ENCODE measurements around the gene HEMK1. TPM values are rescaled to one million over a fixed set of nuclear protein-coding genes. Genes with fewer than 3 reads are reported as not detected.

HEMK1 gene
- total and polyA plus RNA-seq, 7 donors = 6.1 to 16.2 (median 10.0) TPM

GRCh38 chr3:50534681-50535330, 34.5 kb upstream of the HEMK1 start:
- H3K27ac ChIP-seq = no peak overlapping the region
- peaks cover 0 to 3% (median 2%) of the 10 kb centered on the region in 3 donors for H3K27me3 ChIP-seq (ENCODE audit: insufficient read depth in 3 of 3, low read length in 2 of 3)
- ATAC-seq (no peak), DNase-seq (no peak)
- no peaks in the 10 kb centered on the region for H3K36me3 ChIP-seq (ENCODE audit: insufficient read depth in 1 of 2, low read depth in 1 of 2)
- intact Hi-C loops (cut with DNase I) = loop anchor here in 1 of 2 donors (5.0 kb wide), 1 partner anchor 168 kb away; no protein-coding TSS in a partner anchor
- 59 to 66% (median 63%) methylated on average over 9 of the region's 9 CpGs for WGBS, 3 donors
- no peaks in the 10 kb centered on the region for H3K4me1 ChIP-seq
- no peak overlapping the region for H3K4me3 ChIP-seq
- no peak for TF ChIP-seq CTCF (IDR thresholded peaks at IDR 0.05)
- no peaks in the 10 kb centered on the region for H3K9me3 ChIP-seq

GRCh38 chr3:50536471-50537180, 32.7 kb upstream of the HEMK1 start:
- no peaks in the 10 kb centered on the region for H3K4me1 ChIP-seq
- H3K27me3 ChIP-seq (ENCODE audit: insufficient read depth in 3 of 3, low read length in 2 of 3) = no peaks in the 10 kb centered on the region
- no peaks in the 10 kb centered on the region for H3K36me3 ChIP-seq (ENCODE audit: insufficient read depth in 1 of 2, low read depth in 1 of 2)
- no peaks in the 10 kb centered on the region for H3K9me3 ChIP-seq
- intact Hi-C loops (cut with DNase I) = loop anchor here in 1 of 2 donors (5.0 kb wide), 1 partner anchor 169 kb away; no protein-coding TSS in a partner anchor
- TF ChIP-seq CTCF (IDR thresholded peaks at IDR 0.05) = no peak
- no peak overlapping the region for H3K27ac ChIP-seq
- ATAC-seq = no peak
- WGBS, 3 donors = 70 to 80% (median 77%) methylated on average over 4 to 5 of the region's 5 CpGs
- no peak for DNase-seq
- no peak overlapping the region for H3K4me3 ChIP-seq

GRCh38 chr3:50537421-50538129, 31.7 kb upstream of the HEMK1 start:
- intact Hi-C loops (cut with DNase I) = loop anchor here in 1 of 2 donors (5.0 kb wide), 1 partner anchor 170 kb away; no protein-coding TSS in a partner anchor
- no peaks in the 10 kb centered on the region for H3K4me1 ChIP-seq

More at GRCh38 chr3:50537421-50538129, 31.7 kb upstream of the HEMK1 start:
- no peak for ATAC-seq
- DNase-seq = no peak
- no peaks in the 10 kb centered on the region for H3K27me3 ChIP-seq (ENCODE audit: insufficient read depth in 3 of 3, low read length in 2 of 3)
- no peak for TF ChIP-seq CTCF (IDR thresholded peaks at IDR 0.05)
- no peak overlapping the region for H3K4me3 ChIP-seq
- 72 to 77% (median 76%) methylated on average over 4 of the region's 4 CpGs for WGBS, 3 donors
- H3K27ac ChIP-seq = no peak overlapping the region
- H3K36me3 ChIP-seq (ENCODE audit: insufficient read depth in 1 of 2, low read depth in 1 of 2) = no peaks in the 10 kb centered on the region
- H3K9me3 ChIP-seq = no peaks in the 10 kb centered on the region

Measured in psoas muscle (tissue), 8 donors.